UCSD-AML1 (cell line): ENCODE measurements around the gene ELMOD3.
"Not testable (repeated sequence)": the region's sequence is repeated elsewhere in the genome, so short reads cannot be mapped to it uniquely, and the experiment has no call there.

Experiments
- DNase-seq: peaks from one replicate; lab custom pipeline; 2025; ENCODE audit not compliant: unreplicated experiment; lab: John Stamatoyannopoulos, UW

ELMOD3 gene

DNA sequence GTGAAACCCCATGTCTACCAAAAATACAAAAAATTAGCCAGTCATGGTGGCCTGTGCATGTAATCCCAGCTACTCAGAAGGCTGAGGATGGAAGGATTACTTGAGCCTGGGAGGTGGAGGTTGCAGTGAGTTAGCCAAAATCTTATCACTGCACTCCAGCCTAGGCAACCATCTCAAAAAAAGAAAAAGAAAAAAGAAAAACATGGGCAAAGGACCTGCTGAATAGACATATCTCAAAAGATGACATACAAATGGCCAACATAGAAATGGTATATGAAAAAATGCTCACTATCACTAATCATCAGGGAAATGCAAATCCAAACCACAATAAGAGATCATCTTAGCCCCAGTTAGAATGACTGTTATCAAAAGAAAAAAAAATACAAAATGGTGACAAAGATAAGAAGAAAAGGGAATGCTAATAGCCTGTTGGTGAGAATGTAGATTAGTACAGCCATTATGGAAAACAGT is 25.4 kb upstream of the ELMOD3 start:
- no peak for DNase-seq

DNA sequence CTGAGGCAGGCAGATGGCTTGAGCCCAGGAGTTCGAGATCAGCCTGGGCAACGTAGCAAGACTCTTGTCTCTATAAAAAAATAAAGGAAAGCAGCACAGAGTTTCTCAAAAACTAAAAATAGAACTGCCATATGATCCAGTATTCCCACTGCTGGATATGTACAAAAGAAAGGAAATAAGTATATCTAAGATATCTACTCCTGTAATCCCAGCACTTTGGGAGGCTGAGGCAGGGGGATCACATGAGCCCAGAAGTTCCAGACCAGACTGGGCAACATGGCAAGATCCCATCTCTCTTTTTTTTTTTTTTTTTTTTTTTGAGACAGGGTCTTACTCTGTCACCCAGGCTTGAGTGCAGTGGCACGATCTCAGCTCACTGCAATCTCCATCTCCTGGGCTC is 24.9 kb upstream of the ELMOD3 start:
- not testable (repeated sequence) for DNase-seq

DNA sequence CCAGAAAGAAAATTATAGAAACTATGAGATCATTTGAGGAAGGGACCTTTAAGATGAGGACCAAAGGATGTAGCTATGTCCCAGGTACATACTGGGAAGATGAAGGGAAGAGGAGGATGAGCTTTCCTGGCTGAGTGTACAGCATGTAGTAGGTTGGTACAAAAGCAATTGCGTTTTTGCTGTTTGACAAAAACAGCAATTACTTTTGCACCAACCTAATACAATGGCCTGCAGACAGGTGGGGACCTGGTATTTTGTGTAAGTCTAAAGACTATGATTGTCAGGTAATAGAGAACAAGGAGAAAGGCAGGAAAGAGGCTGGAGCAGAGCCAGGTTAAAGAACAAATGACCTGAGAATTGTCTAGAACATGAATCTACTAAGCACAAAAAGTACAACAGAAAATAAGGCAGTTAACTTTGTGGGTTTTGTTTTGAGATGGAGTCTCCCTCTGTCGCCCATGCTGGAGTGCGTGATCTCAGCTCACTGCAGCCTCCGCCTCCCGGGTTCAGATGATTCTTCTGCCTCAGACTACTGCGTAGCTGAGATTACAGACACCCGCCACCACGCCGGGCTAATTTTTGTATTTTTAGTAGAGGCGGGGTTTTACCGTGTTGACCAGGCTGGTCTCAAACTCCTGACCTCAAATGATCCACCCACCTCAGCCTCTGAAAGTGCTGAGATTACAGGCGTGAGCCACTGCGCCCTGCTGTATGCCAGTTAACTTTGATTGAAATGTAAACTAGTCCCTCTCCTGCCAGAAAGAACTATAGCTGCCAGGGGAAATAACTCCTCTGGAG is 23.5 kb upstream of the ELMOD3 start:
- DNase-seq, result no peak

DNA sequence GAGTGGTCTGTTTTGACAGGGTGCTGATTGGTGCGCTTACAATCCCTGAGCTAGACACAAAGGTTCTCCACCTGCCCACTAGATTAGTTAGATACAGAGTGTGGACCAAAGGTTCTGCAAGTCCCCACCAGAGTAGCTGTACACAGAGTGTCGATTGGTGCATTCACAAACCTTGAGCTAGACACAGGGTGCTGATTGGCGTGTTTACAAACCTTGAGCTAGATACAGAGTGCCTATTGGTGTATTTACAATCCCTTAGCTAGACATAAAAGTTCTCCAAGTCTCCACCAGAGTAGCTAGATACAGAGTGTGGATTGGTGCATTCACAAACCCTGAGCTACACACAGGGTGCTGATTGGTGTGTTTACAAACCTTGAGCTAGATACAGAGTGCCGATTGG is 20.7 kb upstream of the ELMOD3 start:
- not testable (repeated sequence) for DNase-seq

DNA sequence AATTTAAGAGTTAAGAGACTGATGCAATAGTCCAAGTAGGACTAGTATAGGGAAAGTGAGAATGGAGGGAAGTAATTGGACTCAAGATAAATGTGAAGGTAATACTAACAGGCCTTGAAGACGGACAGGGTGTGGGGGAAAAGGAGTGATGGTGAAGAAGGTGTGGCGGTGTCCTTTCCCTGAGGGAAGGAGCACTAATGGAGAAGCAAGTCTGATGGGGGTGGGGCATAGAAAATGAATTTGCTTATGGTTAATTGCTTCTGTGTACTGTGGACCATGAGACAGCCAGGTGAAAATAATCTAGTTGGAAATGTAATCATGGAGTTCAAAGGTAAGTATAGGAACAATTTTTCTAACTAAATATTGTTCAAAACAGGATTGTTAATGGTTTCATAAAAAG is 19.6 kb upstream of the ELMOD3 start:
- DNase-seq, result no peak

DNA sequence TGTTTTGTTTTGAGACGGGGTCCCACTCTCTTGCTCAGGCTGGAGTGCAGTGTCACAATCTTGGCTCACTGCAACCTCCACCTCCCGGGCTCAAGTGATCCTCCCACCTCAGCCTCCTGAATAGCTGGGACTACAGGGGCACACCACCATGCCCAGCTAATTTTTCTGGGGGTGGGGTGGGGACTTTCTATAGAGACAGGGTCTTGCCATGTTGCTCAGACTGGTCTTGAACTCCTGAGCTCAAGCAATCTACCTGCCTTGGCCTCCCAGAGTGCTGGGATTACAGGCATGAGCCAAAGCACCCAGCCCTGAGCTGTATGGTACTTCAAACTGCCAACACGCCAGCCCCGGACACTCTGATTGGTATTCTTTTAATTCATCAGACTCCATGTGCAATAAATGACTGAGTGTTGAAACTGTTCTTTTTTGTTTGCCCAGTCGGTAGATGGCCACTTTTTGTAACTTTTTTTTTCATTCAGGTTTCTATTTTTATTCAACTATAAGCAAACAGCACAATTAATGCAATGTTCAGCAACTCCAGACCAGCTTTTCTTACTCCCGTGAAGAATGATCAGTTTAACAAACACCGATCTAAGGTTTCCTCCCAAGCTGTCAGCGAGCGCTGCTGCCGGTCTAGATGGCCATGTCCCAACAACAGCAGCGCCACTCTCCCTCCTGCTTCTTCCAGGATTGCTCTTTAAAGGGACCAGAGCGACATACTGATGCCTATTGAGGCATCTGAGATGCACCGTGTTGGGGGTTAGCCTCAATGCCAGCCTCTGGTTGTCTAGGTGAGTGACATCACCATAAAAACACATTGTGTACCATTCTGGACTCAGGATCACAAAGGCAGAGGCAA is 14.3 kb upstream of the ELMOD3 start:
- DNase-seq, result no peak

DNA sequence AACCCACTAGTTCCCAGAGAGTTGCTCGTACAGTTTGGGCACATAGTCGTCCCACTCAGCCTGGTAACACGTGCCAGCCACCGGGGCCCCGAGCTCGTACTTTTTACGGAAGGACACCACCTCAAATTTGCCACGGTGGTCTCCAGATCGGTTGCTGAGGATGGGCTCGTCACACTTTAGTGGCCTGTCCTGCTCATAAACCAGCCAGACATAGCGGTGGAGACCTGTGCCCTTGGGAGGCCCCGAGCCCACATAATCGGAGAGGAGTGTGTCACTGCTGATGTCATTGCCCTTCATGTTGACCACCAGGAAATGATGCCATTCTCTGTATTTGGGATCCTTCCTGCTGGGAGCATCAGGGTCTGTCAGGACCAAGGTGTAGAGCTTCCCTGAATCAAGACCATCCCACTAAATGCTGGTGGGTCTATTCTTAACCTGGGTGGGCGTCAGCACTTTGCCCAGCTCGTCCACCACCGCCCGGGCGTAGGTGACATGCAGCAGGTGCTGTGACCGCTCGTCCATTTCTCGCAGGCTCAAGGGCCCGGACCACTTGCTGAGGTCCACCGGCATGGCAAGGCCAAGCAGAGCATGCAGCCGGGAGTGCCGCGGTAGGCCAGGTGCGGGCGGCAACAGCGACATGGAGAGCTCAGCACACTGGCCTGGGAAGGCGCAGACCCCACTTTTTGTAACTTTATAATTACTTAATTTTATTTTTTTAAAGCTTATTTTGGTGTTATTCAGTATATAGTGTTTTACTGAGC is 13.1 kb upstream of the ELMOD3 start:
- no peak for DNase-seq

DNA sequence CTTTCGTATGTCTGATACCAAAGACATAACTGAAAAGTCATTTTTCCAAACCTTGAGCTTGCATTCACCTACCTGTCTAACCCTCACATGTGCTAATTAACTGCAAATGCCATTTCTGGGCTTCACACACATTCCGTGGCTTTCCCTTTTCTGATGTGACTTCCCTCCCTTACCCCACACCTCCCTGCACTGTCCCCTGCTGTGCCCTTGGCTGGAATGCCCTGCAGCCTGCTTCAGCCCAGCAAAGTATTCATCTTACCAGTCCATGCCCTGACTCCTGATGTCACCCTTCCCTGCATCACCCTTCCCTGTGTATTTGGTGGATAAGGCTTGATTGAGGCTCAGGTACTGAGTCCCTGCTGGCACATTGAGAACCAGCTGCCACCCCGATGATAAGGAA is 12.4 kb upstream of the ELMOD3 start:
- DNase-seq, result no peak

DNA sequence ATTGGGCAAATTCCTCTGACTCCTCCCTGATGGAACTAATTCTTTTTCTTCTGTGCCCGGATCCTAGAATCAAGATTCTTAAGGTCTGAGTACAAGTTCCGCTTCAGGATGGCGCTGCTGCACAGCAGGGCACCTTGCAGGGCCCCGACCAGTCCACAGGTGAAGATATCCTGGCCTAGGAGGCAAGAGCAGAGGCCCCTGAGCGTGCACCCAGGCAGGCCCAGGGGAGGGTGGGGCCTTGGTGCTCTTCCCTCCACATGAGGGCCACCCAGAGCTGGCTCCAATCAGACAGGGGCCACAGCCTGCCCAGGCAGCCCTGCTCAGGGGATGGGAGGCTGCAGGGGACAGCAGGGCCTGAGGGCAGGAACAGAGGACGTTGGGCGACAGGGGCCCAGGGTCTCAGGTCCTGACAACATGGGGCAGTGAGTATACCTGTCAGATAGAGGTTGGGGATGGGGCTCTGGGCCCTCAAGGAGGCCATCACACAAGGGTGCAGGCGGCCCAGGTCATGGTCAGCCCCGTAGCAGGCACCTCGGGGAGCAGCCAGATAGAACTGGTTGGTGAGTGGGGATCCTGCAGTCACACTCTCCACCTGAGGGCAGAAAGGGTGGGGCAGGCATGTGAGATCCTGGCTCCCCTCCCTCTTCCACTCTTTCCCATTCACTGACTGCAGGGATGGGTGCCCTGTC is 11.2 kb upstream of the ELMOD3 start:
- not testable (repeated sequence) for DNase-seq

DNA sequence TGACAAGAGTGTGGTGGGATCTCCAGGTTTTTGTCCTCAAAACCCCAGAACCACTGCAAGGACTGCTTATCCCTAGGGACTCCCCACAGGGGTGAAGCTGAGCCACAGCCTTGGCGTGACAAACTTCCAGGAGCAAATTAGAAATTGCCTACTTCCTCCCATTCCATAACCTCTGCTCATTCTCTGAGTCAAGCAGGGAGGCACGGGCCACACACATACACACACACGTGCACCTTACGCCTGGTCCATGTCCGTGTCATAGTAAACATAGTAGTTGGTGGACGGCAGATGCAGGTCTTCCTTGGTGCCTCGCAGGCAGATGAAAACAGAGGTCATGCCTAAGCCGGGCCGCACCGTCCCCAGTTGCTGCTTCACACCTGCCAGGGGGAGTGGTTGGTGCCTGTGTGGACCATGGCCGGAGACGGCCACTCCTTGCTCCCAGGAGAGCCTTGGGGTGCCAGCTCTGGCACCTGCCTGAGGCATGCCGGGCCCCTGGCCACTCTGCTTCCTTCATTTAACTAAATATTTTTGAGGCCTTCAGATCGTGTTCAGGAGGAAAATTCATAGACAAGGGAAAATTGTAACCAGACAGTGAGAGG is 10.1 kb upstream of the ELMOD3 start:
- DNase-seq, result no peak

DNA sequence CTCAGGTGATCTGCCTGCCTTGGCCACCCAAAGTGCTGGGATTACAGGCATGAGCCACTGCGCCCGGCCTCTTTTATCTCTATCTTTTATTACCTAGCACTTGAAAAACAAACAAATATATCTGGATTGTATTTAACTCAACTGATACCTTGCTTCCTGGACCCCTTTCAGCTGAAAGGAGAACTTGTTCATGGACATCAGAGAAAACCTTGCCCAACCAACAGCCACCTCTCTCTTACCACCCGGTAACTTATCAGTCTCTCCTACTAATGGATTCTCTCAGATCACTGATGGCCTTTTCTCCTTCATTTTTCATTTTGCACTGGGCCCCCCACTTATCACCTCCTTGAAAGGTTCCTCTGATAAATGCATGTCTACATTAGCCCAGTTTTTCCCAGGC is 7.0 kb upstream of the ELMOD3 start:
- DNase-seq, result no peak

DNA sequence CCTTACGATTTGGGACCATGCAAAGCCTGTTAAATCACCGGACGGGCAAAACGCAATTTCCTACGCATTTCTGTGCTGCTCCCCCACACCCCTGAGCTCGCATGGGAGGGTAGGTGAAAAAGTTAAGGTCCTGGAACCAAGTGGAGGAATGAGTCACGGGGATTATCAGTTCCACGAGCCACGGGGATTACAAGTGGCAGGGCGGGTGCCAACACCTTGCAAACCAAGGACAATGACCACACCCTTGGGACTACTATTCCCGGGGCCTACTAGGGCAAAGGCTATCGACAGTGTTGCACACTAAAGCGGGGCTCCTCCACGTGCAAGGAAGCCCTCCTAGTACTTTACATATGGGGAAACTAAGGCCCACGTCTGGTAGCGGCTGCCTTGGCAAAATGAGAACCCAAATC is 688 bp upstream of the ELMOD3 start:
- DNase-seq, result no peak

DNA sequence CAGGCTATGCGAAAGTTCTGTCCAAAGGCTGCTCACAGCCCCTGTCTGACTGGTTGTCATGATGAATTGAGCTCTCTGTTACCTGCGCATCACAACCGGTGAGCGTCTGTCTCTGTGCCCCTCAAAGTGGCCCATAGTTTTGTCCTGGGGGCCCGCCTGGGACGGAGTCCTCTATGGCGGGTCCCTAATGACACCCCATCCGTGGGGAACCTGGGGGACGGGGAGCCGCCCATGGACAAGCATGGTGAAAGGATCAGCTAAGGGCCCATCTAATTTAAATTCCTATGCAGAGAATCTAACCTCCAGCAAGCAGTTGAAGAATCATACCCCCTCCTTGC is 473 bp downstream of the ELMOD3 start:
- no peak for DNase-seq

DNA sequence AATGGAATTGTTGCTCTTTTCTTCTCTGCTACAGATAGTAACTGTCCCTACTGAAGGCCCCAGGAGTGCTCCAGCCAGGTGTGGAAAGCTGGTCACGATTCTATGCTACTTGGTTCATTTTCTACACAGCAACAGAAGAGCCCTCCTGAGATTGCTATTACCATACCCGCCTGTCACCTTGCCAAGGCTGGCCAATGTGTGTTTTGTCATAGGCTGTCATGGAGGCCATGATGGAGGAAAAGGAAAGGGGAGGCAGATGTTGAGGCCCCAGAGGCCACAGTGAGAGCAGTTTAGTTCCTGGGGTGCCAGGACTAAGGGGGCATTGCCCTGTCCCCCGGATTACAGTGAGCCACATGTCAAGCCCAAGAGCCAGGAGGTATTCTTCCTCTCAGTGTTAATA is 952 bp downstream of the ELMOD3 start:
- no peak for DNase-seq

DNA sequence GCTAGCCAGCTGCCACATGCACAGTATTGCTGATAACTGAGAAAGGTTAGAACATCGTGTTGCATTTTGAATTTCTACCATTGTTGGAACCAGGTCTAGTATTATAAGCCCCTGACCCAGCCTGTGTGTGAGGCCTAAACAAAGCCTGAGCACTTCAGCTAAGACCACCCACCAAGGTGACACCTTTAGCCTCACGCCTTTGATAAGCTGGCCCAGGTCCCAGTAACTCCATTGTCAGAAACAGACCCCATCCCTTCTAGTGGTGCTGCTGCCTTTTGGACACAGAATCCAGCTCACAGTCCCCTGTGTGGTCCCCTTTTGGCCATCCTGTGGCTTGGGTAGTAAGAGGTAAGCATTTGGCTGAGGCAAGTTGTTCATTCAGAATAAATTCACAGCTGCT is 1.6 kb downstream of the ELMOD3 start:
- no peak for DNase-seq

DNA sequence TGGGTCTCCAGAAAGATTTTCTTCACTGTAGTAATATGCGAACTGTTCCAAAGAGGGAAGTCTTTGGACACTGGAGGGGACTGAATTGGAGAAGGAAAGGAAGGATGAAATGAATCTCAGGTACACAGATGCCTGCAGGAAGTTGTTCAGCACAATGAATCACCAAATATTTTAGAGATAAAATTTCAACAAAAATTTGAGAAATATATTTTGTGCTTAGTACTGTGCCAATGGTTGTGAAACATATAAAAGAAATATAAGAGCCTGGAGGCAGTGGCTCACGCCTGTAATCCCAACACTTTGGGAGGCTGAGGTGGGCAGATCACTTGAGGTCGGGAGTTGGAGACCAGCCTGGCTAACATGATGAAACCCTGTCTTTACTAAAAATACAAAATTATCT is 3.2 kb downstream of the ELMOD3 start:
- DNase-seq, result no peak

DNA sequence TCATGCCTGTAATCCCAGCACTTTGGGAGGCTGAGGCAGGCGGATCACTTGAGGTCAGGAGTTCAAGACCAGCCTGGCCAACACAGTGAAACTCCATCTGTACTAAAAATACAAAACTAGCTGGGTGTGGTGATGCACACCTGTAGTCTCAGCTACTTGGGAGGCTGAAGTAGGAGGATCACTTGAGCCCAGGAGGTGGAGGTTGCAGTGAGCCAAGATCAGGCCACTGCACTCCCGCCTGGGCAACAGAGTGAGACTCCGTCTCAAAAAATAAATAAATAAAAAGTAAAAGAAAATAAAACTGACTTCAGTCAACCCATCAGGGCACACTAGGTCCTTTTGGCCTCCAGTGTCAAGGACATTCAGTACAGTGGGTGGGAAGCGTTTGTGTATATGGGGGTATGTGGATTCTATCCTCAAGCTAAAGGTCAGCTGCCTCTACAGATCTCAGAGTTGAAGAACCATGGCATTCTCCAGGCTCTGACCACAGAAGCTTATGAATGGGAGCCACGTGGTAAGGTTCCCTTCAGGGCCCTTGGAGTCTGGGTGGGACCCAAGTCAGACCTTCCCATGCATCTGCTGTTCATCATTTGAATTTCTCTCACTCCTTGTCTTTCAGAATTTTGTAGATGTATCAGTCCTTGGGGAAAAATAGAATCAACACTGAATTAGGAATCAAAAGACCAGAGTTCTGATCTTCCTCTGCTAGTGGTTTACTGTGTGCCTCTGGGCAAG is 8.3 kb downstream of the ELMOD3 start:
- not testable (repeated sequence) for DNase-seq

DNA sequence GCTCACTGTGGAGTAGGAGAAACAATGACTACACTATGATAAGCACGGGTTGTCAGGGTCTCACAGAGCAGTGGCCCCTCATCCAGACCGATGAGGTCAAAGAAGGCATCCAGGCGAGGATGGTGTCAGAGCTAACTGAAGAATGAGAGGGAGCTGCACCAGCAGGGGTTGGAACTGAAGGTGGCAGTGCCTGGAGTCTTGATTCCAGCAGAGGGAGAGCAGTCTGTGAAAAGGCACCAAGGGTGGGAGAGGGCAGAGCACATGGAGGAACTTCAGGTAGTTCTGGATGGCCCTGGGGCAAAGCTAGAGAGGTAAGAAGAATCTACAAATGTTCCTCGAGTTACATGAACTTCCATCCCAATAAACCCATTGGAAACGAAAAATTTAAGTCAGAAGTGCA is 12.6 kb downstream of the ELMOD3 start:
- DNase-seq, result no peak

DNA sequence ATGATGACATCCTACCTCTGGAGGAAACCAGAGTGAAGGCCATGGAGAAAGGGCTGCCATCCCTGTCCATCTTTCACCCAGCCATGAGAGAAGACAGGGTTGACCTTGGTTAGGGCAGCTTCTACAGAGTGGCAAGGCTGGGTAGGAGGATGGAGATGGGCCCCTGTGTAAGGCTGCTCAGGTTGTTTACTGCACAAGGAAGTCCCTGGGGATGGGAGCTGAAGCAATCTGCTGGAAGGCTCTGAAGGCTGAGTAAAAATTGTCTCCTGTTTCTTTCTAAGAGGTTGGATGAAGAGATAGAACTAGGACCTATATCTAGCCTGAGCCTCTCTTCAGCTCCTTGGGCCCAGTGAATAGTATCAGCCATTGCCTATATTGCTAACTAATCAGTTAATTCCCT is 14.4 kb downstream of the ELMOD3 start:
- DNase-seq, result no peak

DNA sequence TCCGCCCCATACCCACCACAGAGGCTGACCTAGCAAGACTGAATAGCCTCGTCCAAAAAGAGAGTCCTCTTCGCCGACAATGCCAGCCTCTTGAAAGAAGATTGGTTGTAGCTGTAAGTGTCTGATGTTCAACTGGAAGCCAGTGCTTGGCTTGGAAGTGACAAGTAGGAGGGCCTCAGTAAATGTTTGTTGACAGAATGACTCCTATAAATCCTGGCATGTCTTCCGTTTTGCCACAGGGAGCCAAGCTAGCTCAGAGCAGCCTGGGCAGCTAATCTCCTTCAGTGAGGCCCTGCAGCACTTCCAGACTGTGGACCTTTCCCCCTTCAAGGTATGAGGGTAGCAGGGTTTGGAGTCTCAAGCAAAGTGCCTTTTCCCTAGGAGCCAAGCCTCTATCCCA is 14.9 kb downstream of the ELMOD3 start:
- DNase-seq, result no peak
